KBM-7 (cell line): Measurements from ENCODE around the gene MAB21L4.
A peak's percentile ranks its signal among the peaks of the same experiment; 100 is the strongest.

Experiments
- DNase-seq: peaks from one replicate; pipeline ENCODE4 v3.0.0-alpha.2; 2015
- in situ Hi-C: fragments of 300-500 bp; cut with MboI; formaldehyde crosslinking; loops from 2 replicates; pipeline ENCODE4 v1.14.3; 2020; ENCODE audit warnings: low sequenced_read_pairs, low pct_unique_long_range_greater_than_20kb, mixed read lengths

Gene MAB21L4

DNA sequence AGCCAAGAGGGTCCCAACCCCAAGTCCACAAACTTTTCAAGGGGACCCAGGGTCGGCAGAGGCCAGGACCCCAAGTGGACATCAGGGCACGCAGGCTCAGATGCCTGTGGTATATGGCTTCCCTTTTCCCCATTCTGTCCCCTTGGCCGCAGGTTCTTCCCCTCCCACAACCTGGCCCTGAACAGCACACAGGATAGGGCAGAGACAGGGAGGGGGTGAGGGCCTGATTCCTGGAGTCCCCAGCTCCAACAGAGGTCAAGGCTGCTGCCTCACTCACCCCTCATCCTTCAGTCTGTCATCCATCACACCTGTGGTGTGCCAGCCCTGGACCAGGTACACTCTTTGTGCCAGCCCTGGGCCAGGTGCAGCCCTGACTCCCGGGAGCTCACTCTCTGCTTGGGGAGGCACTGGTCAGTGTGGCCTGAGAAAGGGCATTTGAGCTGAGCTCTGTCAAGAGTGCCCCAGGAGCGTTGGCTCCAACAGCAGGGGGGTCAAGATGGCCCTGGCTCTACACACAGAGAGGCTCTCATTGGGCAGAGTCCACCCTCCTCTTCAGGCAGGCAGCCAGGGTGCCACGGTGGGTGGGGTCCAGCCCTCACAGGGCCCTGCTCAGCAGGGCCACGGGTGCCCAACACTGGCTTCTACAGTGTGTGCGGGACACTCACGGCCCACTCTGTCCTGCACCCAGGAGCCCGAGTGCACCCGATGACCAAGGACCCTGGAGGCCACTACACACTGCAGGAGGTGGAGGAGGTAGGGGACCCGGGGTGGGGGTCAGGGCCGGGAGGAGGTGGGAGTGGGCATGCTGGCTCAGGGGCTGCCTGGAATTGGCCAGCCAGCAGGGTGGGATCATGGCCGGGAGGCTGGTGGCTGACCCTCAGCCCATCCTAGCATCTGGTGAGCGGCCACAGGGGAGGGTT, 25.7 kb downstream of the MAB21L4 start:
- in situ Hi-C loops, result no loop called here
- DNase-seq, result no peak

DNA sequence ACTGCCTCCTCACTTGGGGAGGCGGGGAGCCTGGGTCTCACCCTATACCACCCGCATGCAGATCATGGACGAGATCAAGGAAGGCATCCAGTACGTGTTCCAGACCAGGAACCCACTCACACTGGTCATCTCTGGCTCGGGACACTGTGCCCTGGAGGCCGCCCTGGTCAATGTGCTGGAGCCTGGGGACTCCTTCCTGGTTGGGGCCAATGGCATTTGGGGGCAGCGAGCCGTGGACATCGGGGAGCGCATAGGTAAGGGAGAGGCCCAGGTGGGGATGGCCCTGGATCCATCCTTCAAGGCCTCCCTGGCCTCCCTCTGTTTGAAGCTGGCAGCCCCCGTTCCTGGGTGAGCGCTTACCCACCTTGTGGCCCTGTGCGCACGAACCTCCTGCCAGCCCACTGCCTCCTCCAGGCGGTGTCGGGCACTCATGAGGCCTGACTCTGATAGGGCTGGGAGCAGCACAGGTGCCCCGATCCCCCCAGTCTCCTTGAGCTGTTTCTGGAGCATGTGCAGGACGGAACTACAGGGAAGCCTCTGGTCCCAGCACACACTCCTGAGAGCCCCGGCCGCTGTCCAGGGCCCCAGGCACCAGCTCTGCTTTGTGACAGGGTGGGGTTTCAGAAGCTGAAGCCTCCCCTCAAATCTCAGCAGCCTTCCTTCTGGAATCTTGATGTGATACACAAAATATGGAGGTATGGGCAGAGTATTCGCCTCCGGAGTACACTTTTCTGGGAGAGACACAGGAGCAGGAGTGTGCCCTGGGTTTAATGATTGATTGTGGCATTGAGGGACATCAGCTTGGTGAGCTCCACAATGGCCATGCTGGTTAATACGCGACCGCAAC, 26.6 kb downstream of the MAB21L4 start:
- no peak for DNase-seq
- in situ Hi-C loops, result no loop called here

DNA sequence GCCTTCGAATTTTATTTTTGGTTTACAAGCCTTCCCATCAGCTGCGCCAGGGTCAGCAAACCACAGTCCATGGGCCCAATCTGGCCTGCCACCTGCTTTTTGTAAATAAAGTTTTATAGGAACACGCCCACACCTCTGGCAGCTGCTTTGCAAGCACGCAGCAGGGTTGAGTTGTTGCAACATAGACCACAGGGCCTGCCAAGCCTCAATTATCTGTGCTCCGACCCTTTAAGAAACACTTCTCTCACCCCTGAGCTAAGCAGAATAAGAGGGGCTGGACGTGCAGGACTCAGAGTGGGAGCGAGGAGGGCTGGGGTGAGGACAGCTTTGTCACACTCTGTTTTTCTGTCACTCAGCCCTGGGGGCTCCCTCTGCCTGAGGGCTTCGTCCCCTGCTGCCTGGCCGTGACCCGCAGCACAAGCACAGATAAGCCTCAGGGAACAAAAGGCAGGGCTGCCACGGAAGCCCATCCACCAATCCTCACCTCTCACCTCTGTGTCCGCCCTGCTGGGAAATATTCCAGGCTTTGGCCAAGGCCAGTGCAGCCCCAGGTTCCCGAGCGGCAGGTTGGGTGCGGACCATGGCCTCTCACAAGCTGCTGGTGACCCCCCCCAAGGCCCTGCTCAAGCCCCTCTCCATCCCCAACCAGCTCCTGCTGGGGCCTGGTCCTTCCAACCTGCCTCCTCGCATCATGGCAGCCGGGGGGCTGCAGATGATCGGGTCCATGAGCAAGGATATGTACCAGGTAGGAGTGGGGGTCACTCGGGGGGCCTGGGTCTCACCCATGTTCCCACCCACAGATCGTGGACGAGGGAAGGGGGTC, 27.5 kb downstream of the MAB21L4 start, which contains the start of gene AGXT:
Gene AGXT (plus strand): TSS at position 539 of the 823 bp plus-strand sequence. CDS start 42 bp downstream, at position 581.
- in situ Hi-C loops, result no loop called here
- peak; percentile 27 for DNase-seq

DNA sequence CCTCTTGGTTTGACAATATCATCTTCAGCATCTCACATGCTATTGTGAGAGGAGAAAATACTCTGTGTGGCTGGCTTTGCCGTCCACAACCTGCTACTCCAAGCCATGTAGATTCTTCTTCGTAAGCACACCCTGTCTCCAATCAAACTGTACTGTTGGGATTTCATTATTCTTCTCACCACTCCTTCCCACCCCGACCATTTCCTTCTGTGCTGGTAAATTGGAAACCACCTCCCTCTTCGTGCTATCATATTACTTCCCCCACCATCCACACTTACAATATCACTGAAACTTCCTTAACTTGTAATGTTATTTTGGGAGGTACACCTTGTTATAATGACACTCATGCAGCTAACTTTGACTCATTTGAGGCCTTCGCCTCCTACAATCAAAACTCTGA, 30.6 kb downstream of the MAB21L4 start:
- DNase-seq, result peak; percentile 52
- in situ Hi-C loops, result no loop called here

DNA sequence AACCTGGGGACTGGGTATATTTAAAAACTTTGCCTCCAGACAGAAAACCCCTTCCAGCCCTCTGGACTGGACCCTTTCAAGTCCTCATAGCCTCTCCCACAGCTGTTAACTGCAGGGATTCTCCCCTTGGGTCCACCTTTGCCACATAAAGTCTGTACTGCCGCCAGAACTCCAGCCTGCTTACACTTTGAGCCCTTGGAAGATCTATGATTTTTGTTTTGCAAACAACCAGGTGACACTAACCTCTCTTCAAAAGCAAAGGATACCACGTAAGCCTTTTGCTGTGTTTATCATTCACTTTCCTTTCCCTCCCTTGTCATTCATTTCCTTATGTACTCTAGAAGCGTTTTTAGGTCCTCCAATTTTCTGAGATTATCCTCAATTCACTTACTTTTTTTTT, 31.5 kb downstream of the MAB21L4 start:
- DNase-seq, result no peak
- in situ Hi-C loops, result no loop called here

DNA sequence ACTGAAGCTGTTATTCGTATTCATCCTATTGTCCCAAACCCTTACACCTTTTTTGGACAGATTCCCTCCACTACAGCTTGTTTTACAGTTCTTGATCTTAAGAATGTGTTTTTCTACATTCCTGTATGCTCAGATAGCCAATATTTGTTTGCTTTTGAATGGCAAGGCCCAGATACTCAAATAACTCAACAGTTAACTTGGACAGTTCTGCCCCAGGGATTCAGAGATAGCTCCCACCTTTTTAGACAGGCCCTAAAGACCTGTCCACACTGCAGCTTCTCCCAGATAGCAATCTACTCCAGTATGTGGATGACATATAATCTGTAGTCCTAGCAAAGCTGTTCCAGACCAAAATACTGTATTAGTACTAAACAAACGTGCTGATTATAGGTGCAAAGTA, 34.4 kb downstream of the MAB21L4 start:
- in situ Hi-C loops, result no loop called here
- DNase-seq, result no peak

DNA sequence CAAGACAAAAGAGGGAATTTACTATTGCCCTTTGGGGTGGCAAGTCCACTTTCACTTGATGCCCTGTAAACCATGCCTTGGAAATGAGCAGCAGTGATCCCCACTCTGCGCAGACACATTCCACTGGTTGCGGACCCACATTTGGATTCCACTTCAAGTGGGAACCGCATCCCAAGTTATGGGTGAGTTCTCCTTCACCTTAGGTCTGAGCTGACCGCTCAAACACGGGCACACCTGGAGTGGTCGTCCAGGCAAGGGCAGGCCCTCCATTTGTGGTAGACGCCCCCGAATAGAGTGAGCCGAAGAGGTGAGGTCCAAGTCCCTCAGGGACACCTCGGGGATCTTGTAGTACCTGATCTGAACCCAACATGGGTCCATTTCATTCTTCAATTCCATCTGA, 37.1 kb downstream of the MAB21L4 start:
- DNase-seq, result no peak
- in situ Hi-C loops, result no loop called here

DNA sequence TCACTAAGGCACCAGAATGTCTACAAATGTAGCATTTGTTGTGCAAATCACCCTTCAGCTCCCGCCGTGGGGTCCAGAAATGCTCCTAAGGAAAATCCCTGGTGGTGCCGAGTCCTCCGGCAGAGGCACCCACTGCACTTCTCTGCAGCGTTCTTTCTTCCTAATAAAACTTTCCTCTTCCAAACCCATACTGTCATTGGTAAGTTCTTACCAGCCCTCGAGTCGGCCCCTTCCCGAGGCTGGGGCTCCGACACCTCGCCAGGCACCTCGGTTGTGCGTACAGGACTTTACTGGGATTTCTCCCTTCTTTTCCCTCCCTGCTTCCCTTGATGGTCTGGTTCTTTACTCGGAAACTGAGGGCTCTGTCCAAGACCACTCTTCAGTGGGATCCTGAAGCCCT, 37.6 kb downstream of the MAB21L4 start:
- in situ Hi-C loops, result no loop called here
- no peak for DNase-seq

DNA sequence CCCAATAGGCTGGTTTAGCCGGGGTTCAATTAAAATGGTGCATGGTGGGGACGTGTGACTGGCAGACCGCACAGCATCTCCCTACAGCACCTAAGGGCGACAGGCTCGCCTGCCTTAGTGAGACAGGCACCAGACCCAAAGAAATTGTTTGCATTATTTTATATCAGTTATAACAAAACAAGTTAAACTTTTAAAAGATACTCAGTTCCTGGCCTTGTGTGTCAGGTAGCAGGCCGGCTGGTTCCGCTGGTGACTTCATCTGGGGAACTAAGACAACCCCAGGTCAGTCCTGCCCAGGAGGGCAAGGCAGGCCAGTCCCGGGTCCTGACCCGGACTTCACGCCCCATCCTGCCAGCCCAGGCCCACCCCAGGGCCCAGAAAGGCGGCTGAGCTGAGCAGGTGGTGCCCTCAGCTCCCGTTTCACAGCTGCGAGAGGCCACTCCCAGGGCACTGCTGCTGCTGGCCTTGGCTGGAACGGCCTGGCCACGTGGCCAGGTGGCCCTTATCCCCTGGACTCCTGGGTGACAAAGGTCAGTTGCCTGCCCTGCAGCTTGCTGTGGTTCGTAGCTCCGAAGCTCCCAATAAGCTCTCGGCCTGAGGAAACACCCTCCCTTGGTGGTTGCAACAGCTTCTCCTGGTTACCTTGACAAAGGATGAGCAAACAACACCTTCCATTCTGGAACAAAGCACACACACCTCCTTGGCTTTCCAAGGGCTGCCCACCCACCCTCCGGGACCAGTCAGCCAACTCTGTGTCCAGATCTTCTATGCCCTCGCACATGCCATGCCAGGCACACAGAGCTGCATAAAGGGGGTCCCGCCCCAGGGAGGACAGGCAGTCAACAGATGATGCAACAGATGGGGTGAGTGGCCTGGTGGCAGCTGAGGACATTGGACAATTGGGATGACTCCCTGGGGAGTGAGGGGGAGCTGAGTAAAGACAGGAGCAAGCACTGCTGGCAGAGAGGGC, 38.6 kb downstream of the MAB21L4 start:
- in situ Hi-C loops, result no loop called here
- no peak for DNase-seq

DNA sequence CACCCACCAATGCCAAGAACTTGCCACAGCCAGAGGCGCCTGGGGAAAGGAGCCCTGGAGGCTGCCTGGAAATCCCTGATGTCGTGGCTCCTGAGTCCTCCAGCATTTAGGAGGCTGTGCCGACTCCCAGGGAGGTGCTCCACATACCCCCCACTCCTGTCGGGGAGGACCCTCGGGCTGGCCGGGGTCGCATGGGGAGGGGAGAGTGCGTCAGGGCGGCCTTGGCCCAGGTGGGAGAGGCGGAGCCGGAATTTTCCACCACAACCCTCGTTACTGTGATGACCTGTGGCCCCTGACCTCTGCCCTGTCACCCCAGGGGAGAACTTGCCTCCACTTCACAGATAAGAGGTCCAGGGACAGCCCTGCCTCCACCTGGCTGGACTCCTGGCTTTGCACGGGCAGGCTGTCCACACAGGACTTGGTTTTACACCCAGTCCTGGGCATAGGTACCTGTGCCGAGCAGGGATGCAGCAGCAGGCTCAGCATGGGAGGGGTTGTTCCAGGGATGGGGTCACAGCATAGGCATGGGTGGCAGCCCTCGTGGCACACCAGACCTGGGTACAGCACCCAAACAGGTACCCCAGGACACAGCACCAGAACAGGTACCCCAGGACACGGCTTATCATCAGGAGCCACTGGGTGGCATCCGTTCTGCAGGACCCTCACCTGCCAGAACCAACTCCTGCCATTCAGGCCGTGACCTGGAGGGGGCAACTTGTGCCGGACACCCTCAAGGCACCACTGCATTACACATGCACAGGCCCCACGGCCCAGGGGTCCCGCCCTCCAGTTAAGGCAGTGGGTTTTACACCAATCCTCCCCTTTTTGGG, 39.6 kb downstream of the MAB21L4 start:
- DNase-seq, result no peak
- in situ Hi-C loops, result no loop called here

DNA sequence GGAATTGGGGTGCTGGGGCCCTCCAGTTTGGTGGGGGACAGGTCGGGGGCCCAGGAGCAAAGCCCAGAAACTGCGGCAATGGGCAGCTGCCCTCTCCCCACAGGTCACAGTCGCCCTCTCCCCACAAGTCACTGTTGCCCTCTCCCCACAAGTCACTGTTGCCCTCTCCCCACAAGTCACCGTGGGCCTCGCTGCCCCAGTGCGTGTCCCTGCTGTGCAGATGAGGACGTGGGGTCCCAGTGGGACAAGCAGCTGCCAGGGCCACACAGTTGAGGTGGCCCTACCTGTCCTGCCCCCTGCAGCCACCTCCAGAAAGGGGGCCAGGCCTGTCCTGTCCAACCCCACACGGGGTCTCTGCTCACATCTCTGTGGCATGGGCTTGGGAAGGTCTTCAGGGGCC, 40.3 kb downstream of the MAB21L4 start:
- no peak for DNase-seq
- in situ Hi-C loops, result no loop called here

DNA sequence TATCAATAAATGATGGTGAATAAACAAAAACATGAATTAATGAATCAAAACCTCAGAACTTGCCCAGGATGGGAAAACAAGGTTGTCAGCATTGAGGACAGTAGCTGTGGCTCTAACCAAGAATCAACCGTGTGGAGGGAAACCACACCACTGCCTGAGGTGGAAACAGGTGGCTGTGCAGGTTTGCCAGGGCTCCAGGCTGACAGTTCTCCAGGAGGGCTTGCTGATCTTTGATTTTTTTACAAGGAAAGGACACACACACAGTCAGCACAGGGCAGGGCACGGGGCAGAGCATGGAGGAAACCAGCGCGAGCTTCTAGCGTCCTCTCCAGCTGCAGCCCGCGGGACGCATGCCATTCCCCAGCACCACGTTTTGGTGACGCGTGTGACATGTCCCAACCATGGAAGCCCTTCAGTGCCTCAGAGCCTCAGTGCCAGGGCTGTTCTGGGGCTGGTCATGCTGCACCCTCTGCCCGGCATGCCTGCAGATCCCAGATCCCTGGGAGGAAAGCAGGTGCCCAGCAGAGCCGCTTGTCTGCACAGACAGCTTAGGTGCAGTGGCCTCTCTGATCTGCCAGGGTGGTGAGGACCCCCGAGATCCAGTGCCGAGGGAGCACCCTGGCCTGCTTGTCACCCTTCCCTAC, 43.2 kb downstream of the MAB21L4 start:
- no peak for DNase-seq
- in situ Hi-C loops, result no loop called here

DNA sequence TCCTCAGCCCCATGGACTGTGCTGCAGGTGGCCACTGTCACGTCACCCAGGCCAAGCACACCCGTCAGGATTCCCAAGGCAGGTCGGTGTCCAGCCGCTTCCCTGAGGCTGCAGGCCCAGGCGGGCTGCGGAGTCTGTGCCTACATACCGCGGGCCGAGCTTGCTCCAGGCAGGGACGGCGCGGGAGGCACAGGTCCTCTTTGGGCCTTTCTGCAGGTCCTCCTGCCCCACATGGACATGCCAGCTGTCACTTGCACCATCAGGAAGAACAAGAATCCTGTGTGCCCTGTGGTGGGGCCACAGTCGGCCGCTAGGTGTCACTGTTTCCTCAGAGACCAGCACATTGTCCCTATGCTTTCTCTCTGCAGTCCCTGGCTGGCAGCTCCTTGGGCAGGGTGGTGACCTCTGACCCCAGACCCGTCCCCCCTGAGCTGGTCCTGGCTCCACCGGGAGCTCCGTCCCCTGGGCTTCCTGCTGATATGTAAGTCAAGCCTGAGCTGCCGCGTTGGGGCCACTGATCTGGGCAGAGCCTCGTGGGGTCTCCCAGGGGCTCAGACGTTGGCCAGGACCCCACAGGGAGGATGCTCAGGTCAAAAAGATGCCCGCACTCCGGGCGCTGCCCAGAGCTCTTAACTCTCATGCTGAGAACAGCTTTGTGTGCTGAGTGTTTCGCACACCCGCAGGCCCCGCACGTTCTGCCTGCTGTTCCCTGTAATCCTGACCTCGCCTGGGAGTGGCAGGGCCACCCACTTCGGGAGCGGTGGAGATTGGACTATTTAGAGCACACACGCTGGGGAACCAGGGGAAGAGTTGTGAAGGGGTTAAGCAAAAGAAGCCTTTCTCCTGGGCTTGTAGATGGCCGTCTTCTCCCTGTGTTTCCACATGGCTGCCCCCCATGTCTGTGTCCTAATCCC, 44.6 kb downstream of the MAB21L4 start:
- DNase-seq, result peak; percentile 87
- in situ Hi-C loops, result no loop called here

DNA sequence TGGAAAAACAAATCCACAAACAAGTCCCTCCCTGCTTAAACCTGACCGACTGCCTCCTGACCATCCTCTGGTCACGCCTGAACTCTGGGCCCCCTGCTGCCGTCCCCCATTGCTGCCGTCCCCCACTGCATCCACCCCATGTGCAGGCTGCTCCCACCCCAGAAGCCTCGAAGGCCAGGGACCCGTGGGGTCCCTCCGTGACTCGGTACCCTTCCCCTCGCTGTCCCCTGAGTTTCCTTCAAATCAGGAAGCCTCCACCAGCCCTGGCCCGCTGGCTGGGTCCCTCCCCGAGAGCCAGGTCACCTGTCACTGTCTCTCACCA, 45.2 kb downstream of the MAB21L4 start:
- in situ Hi-C loops, result no loop called here
- no peak for DNase-seq

DNA sequence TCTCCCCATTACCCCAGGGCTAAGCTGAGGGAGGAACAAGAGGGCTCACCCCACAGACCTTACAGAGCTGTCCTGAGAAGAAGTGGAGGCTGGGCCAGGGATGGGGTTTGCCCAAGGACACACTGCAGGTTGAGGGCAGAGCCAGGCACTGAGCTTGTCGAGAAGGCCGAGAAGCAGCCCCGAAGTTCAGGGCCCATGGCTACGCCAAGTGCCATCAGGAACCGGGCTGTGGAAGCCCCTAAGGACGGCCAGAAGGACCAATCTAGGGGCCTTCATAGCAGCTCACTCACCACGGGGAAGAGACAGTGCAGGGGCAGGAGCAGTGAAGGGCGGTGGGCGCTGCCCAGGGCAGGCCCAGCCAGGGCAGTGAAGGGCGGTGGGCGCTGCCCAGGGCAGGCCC, 45.9 kb downstream of the MAB21L4 start:
- no peak for DNase-seq
- in situ Hi-C loops, result no loop called here
